Spleen (tissue), 11 donors: ENCODE data around the gene PYGB. TPM values are rescaled to one million over a fixed set of nuclear protein-coding genes. Genes with fewer than 3 reads are reported as not detected.

Source experiments
- DNase-seq: peaks from one replicate; pipeline ENCODE4 v3.0.0-alpha.2; 2020
- H3K27ac ChIP-seq, 8 donors: fragments of 200-600 bp; sonication (generic) in 7 of 8; 1 replicate in 4 of 8; 2 replicates in 4 of 8; pipeline versions ENCODE4 v1.5.0 to v1.8.0; 2016 to 2021; ENCODE audit warnings: inconsistent platforms in 4 of 8, mild to moderate bottlenecking in 4 of 8, moderate library complexity in 1 of 8
- H3K27me3 ChIP-seq, 7 donors: fragments of 200-600 bp; sonication (generic) in 6 of 7; replicated peaks in 1 of 7; 1 replicate in 4 of 7; 2 replicates in 3 of 7; pipeline versions ENCODE4 v1.5.0 to v1.8.0; 2016 to 2021; ENCODE audit warnings: inconsistent platforms in 3 of 7, mild to moderate bottlenecking in 1 of 7
- H3K36me3 ChIP-seq, 6 donors: fragments of 200-600 bp; sonication (generic) in 5 of 6; 1 replicate in 4 of 6; 2 replicates in 2 of 6; pipeline versions ENCODE4 v1.5.0 to v1.8.0; 2016 to 2021; ENCODE audit warnings: inconsistent platforms in 2 of 6
- H3K4me1 ChIP-seq, 6 donors: fragments of 200-600 bp; sonication (generic) in 5 of 6; 1 replicate in 3 of 6; 2 replicates in 3 of 6; pipeline versions ENCODE4 v1.5.0 to v1.8.0; 2016 to 2021; ENCODE audit warnings: inconsistent platforms in 3 of 6
- H3K4me3 ChIP-seq, 8 donors: fragments of 200-600 bp; sonication (generic) in 7 of 8; 1 replicate in 4 of 8; 2 replicates in 4 of 8; pipeline versions ENCODE4 v1.5.0 to v1.8.0; 2016 to 2021; ENCODE audit warnings: inconsistent platforms in 4 of 8, mild to moderate bottlenecking in 4 of 8, moderate library complexity in 2 of 8
- H3K9me3 ChIP-seq, 8 donors: fragments of 200-600 bp; sonication (generic) in 7 of 8; 1 replicate in 4 of 8; 2 replicates in 4 of 8; pipeline versions ENCODE4 v1.5.0 to v1.8.0; 2016 to 2021; ENCODE audit warnings: inconsistent platforms in 4 of 8
- POLR2A ChIP-seq, 3 donors: fragments of 450-650 bp; IDR thresholded peaks; one replicate each; pipeline ENCODE4 v1.5.1; 2017; ENCODE audit warnings: antibody characterized with exemption in 3 of 3, mild to moderate bottlenecking in 1 of 3
- POLR2AphosphoS5 ChIP-seq, 3 donors: sonication (generic); formaldehyde crosslinking; IDR thresholded peaks; one replicate each; pipeline ENCODE4 v1.5.1; 2017; ENCODE audit warnings: antibody characterized with exemption in 3 of 3
- WGBS, 5 donors: extraction: QIAGEN DNeasy Blood & Tissue Kit in 3 of 5; methylation state at CpG; one replicate each; pipeline versions ENCODE4 v1.1.5 to v1.1.7; 2013 to 2018; 5-methylcytosine and 5-hydroxymethylcytosine counted together
- intact Hi-C: fragments of 100-400 bp; cut with DNase I; formaldehyde crosslinking; loops from one replicate; pipeline ENCODE4 v1.15.0; 2023; ENCODE audit warnings: low total_unique reads
- polyA plus RNA-seq, 3 donors: library from polyadenylated mRNA; stranded (reverse); fragments of 200-250 nt; gene quantifications; one replicate each; pipeline ENCODE4 v1.2.1, GENCODE V29; 2013
- total RNA-seq, 7 donors: library from RNA; depleted of rRNA in 3 of 7; stranded (reverse); fragments of >200 nt in 3 of 7; fragmentation: NEBNext Ultra II Directional in 4 of 7; extraction: Animal tissue kit (Norgen Biotek cat#: 25700) in 4 of 7; gene quantifications; one replicate each; pipeline versions ENCODE4 v1.1.0 to v1.2.1, GENCODE V29; 2016 to 2021
- TF ChIP-seq, protein P1 (sequence below), 11 experiments: fragments of 200-600 bp in 7 of 11; fragments of 450-650 bp in 4 of 11; sonication (generic) in 4 of 11; IDR thresholded peaks in 8 of 11; conservative IDR thresholded peaks in 3 of 11; 1 replicate in 7 of 11; 2 replicates in 4 of 11; pipeline versions ENCODE4 v1.4.0 to v1.8.0; 2016 to 2021; ENCODE audit warnings: antibody characterized with exemption in 11 of 11, inconsistent platforms in 4 of 11, mild to moderate bottlenecking in 1 of 11
- donor health status: healthy with polysubstance abuse.
- donor health status: DM: no; HTN: no; CAD: no; lungs with moderate emphysema.
- donor health status: DM: no; HTN: no; CAD: no.
- donor health status: Bipolar disorder and iron deficiency.
- donor health status: healthy.
- donor health status: DM: no; HTN: no; CAD: no.
- donor health status: DM: yes; HTN: yes; CAD: no.

PYGB gene
- total and polyA plus RNA-seq, 10 donors = 10.5 to 47.8 (median 32.3) TPM

DNA sequence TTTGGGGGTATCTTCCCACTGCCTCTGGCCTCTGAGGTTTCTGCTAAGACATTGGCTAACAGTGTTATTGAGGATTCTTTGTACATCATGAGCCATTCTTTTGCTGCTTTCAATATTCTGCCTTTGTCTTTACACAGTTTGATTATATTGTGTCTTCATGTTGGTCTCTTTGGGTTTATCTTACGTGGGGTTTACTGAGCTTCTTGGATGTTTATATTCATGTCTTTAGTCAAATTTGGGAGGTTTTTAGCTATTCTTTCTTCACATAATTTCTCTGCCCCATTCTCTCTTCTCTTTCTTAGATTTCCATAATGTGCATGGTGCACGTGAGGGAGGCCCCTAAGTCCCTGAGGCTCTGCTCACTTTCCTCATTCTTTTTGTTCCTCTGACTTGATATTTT is 44.8 kb upstream of the PYGB start:
- no peak overlapping the region for H3K27ac ChIP-seq
- no peak overlapping the region for H3K4me3 ChIP-seq
- TF ChIP-seq POLR2A (IDR thresholded peaks at IDR 0.05) (no peak), POLR2AphosphoS5 (IDR thresholded peaks at IDR 0.05) (no peak)
- TF ChIP-seq, protein P1, sequence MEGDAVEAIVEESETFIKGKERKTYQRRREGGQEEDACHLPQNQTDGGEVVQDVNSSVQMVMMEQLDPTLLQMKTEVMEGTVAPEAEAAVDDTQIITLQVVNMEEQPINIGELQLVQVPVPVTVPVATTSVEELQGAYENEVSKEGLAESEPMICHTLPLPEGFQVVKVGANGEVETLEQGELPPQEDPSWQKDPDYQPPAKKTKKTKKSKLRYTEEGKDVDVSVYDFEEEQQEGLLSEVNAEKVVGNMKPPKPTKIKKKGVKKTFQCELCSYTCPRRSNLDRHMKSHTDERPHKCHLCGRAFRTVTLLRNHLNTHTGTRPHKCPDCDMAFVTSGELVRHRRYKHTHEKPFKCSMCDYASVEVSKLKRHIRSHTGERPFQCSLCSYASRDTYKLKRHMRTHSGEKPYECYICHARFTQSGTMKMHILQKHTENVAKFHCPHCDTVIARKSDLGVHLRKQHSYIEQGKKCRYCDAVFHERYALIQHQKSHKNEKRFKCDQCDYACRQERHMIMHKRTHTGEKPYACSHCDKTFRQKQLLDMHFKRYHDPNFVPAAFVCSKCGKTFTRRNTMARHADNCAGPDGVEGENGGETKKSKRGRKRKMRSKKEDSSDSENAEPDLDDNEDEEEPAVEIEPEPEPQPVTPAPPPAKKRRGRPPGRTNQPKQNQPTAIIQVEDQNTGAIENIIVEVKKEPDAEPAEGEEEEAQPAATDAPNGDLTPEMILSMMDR (IDR thresholded peaks at IDR 0.05 in 8 of 11, conservative IDR thresholded peaks at IDR 0.05 in 3 of 11) = no peak
- DNase-seq = no peak
- H3K27me3 ChIP-seq = no peaks in the 10 kb centered on the region
- H3K36me3 ChIP-seq = peaks cover 0 to 25% (median 0%) of the 10 kb centered on the region in 6 donors
- intact Hi-C loops = no loop called here
- H3K9me3 ChIP-seq = no peaks in the 10 kb centered on the region
- peaks cover 0 to 31% (median 17%) of the 10 kb centered on the region in 6 donors for H3K4me1 ChIP-seq
- WGBS, 5 donors = 37 to 83% (median 43%) methylated on average over 2 of the region's 2 CpGs

DNA sequence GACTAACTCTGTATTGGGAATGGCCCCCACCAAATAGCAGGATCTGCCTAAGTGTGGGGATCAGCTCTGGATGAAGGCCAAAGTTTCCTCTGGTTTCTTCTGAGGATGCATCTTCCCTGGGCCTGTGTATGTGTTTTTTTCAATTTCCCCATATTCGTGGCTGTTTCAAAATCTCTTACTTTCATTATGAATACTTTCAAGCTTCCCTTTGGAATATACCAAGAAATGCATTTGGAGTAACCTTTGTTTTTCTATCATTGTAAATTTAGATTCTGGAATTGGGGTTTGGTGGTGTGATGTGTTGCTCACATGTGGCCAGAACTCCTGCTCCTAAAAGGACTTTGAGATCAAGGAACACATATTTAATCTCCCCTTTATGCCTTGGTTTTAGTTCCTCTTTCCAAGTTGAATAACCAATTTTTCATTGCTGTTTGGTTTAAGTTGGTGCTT is 44.0 kb upstream of the PYGB start:
- Histone ChIP-seq H3K4me1 (peaks cover 0 to 29% (median 17%) of the 10 kb centered on the region in 6 donors), H3K9me3 (no peaks in the 10 kb centered on the region), H3K4me3 (no peak overlapping the region), H3K27ac (peak overlapping the region in 2 of 8 donors; percentile 48 to 50), H3K36me3 (peaks cover 0 to 25% (median 0%) of the 10 kb centered on the region in 6 donors), H3K27me3 (no peaks in the 10 kb centered on the region)
- WGBS, 5 donors = 8 to 23% (median 14%) methylated on average over 1 of the region's 1 CpG
- intact Hi-C loops = no loop called here
- no peak for DNase-seq
- TF ChIP-seq POLR2AphosphoS5 (IDR thresholded peaks at IDR 0.05) (no peak), POLR2A (IDR thresholded peaks at IDR 0.05) (no peak)
- TF ChIP-seq, protein P1 (IDR thresholded peaks at IDR 0.05 in 8 of 11, conservative IDR thresholded peaks at IDR 0.05 in 3 of 11) = no peak

DNA sequence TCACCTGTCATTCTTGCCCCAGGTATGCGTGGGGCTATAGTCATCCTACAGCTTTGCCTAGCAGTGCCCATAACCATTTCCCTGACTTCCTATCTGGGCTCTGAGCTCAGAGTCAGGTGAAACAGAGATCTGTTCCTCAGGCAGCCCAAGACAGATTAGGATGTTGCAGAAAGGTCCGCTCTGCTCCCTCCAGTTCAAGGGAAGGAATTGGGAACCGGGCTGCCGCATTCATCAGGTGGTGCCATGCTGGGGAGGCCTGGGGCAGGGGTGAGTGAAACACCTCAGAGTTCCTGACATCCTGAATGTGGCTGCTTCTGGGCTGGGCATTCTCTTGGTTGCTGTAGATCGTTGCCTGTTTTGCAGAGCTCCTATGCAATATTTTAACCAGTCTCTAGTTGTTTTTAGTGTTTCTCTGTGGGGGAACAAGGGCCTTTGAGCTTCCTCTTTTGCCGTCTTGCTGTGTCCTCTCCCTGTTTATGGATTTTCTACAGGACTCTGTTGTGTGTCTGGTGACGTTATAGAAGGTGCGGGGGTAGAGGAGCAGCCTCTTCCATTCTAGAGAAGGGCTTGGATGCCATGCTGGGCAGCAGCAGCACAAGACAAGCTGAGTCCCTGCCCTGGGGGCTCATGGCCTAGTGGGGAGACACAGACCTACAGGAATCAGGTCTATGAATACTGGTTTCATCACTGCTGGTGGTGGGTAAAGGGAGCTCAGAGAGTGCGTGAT is 43.2 kb upstream of the PYGB start:
- Histone ChIP-seq H3K9me3 (no peaks in the 10 kb centered on the region), H3K4me3 (no peak overlapping the region), H3K27ac (peak overlapping the region in 3 of 8 donors; percentile 27 to 50 (median 48)), H3K27me3 (no peaks in the 10 kb centered on the region), H3K4me1 (peaks cover 0 to 28% (median 17%) of the 10 kb centered on the region in 6 donors), H3K36me3 (peaks cover 0 to 30% (median under 1%) of the 10 kb centered on the region in 6 donors)
- TF ChIP-seq POLR2A (IDR thresholded peaks at IDR 0.05) = no peak
- TF ChIP-seq, protein P1 (IDR thresholded peaks at IDR 0.05 in 8 of 11, conservative IDR thresholded peaks at IDR 0.05 in 3 of 11) = no peak
- TF ChIP-seq POLR2AphosphoS5 (IDR thresholded peaks at IDR 0.05) = no peak
- peak; percentile 54 for DNase-seq
- WGBS, 5 donors = 70 to 89% (median 77%) methylated on average over 9 of the region's 9 CpGs
- intact Hi-C loops = no loop called here

DNA sequence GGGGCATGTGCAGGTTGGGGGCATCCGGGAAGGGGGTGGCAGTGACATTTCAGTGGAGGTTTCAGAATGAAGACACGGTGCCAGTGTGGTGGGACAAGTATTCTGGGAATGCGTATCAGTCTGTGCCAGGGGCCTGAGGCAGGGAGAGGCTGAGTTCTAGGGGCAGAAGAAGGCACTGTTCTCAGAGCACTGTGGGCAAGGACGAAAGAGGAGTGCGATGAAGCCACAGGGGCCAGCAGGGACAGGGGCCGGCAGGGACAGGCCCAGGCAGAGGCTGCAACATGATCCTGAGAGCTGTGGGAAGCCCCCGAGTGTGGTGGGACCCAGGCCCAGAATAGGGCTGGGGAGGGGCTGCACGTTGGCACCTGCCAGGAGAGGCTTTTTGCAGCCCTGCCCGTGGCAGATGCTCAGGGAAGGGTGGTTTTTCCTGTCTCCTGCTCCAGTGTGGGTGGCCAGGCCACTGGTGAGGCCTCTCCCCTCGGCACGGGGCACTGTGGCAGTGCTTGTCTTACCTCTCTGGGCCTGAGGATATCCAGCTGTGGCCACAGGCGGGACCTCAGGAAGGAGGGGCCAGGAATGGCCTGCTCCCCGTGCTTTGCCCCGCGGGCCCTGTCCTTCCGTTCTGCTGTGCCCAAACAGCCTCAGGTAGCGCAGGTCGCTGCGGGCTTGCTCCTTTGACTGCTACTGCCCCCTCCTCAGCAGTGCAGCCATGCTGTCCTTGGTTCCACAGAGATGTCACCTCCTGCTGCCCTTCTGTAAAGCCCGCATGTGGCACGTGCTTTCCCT is 42.4 kb upstream of the PYGB start:
- H3K4me3 ChIP-seq = no peak overlapping the region
- peak; percentile 72 for DNase-seq
- H3K9me3 ChIP-seq = no peaks in the 10 kb centered on the region
- intact Hi-C loops = no loop called here
- H3K27me3 ChIP-seq = no peaks in the 10 kb centered on the region
- H3K4me1 ChIP-seq = peaks cover 0 to 28% (median 16%) of the 10 kb centered on the region in 6 donors
- WGBS, 5 donors = 76 to 93% (median 86%) methylated on average over 15 to 21 of the region's 21 CpGs
- TF ChIP-seq POLR2AphosphoS5 (IDR thresholded peaks at IDR 0.05) = no peak
- TF ChIP-seq POLR2A (IDR thresholded peaks at IDR 0.05) = no peak
- TF ChIP-seq, protein P1 (IDR thresholded peaks at IDR 0.05 in 8 of 11, conservative IDR thresholded peaks at IDR 0.05 in 3 of 11) = no peak
- peaks cover 0 to 37% (median 7%) of the 10 kb centered on the region in 6 donors for H3K36me3 ChIP-seq
- H3K27ac ChIP-seq = peak overlapping the region in 2 of 8 donors; percentile 48 to 50
